Astrocyte of the spinal cord (primary cell): Measurements from ENCODE around the gene FAM117B.

Experiments used
- DNase-seq: peaks from one replicate; pipeline ENCODE4 v3.0.0; 2011; ENCODE audit warnings: low read depth, low spot score
- H3K4me3 ChIP-seq: 2 replicates; pipeline ENCODE4 v1.5.1; 2011; ENCODE audit warnings: low read depth, mild to moderate bottlenecking, low read length, moderate library complexity
- CTCF ChIP-seq: IDR thresholded peaks from 2 replicates; pipeline ENCODE4 v1.5.1; 2012; ENCODE audit warnings: low read depth, mild to moderate bottlenecking, low read length, inconsistent platforms
- in situ Hi-C: cut with HindIII; loops from 2 replicates; pipeline ENCODE4 v1.10.0; 2017; ENCODE audit warnings: low sequenced_read_pairs

The FAM117B gene

DNA sequence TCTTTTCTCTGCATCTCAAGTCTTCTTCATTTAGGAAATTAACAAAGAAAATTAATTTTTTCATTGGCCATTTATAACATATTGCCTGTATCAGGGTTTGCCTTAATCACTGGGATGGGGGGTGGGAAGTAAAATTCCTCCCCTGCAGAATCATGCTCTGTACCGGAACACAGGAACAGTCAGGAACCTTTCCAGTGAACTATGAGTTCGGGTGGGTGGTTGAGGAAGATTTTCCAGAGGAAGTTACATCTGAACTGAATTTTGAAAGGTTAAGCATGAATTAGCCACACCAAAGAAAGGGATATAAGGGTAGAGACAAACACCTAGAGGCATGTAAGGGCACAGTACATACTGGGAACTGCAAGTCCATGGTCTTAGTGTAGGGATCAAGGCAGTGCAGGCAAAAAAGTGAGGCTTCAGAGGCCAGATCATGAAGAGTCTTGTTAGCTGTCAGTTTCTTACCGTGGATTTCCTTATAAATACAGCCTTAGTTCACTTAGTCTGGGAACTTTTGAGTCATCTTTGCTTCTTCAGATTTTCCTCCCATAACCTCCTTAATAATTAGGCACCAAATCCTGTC lies 55.6 kb downstream of the FAM117B start:
- no peak overlapping the region for H3K4me3 ChIP-seq
- no peak for DNase-seq
- TF ChIP-seq CTCF: no peak
- in situ Hi-C loops: no loop called here

- no peak for DNase-seq
- no peak for TF ChIP-seq CTCF
- in situ Hi-C loops: no loop called here
- H3K4me3 ChIP-seq: no peak overlapping the region
Measured at GRCh38 chr2:202693503-202693902, 58.7 kb downstream of the FAM117B start.

GRCh38 chr2:202695166-202695565 lies 60.4 kb downstream of the FAM117B start:
- in situ Hi-C loops: no loop called here

GRCh38 chr2:202700075-202700901 lies 65.5 kb downstream of the FAM117B start:
- TF ChIP-seq CTCF: no peak
- no peak overlapping the region for H3K4me3 ChIP-seq
- in situ Hi-C loops: no loop called here
- no peak for DNase-seq

More at GRCh38 chr2:202695166-202695565, 60.4 kb downstream of the FAM117B start:
- no peak overlapping the region for H3K4me3 ChIP-seq
- TF ChIP-seq CTCF: no peak
- DNase-seq: no peak

GRCh38 chr2:202703091-202703490 lies 68.3 kb downstream of the FAM117B start:
- no peak overlapping the region for H3K4me3 ChIP-seq
- no peak for DNase-seq
- in situ Hi-C loops: no loop called here
- TF ChIP-seq CTCF: no peak

DNA sequence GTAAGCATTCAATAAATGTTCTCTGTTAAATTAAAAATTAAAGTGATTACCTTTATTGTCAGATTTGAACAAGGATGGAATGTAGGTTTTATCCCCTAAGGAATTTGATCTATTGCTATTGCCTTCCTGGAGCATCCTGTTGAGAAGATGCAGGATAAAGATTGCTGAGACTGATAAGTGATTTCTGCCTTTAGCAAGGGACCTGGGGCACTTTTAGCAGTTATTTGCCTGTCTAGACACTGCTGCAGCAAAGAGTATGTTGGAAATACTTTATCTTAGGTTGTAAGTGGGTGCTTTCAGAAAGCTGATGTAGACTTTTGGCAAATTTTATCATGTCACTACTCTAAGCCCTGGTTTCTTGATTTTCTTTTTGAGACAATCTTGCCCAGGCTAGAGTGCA lies 69.5 kb downstream of the FAM117B start:
- H3K4me3 ChIP-seq: no peak overlapping the region
- TF ChIP-seq CTCF: no peak
- in situ Hi-C loops: no loop called here
- DNase-seq: no peak
